Measurements from ENCODE around the gene MBD6. TPM values are rescaled to one million over a fixed set of nuclear protein-coding genes. Genes with fewer than 3 reads are reported as not detected.

The MBD6 gene
- total RNA-seq, 1 experiment from 2014 or later = 78.4 TPM

DNA sequence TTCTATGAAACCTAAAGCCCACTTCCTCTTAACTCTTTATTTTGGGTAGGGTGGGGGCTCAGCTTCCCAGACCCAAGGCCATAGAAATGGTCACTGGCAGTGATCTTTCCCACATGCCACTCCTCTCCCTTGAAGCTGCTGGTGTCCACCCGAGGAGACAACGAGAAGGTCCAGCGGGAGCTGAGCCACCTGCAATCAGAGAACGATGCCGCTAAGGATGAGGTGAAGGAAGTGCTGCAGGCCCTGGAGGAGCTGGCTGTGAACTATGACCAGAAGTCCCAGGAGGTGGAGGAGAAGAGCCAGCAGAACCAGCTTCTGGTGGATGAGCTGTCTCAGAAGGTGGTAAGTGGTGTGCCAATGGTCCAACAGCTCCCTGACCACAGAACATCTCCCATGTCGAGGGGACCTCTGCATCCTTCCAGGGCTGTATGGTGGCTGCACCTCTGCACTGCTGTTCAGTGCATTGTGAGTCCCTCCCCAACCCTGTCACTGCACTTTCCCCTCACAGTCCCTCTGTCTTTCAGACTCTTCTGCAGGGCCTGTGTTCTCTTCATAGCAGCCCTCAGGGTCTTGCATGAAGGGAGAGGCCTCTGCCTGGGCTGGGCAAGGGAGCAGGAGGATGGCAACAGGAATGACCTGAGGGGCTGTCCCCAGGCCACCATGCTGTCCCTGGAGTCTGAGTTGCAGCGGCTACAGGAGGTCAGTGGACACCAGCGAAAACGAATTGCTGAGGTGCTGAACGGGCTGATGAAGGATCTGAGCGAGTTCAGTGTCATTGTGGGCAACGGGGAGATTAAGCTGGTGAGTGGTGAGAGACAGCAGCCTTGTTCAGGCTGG lies 49.5 kb downstream of the MBD6 start:
- Histone ChIP-seq H3K27me3 (ENCODE audit: insufficient read depth, low read depth) (peaks cover 21% of the 10 kb centered on the region), H3F3A (ENCODE audit: insufficient read depth, low read depth) (no peaks in the 10 kb centered on the region), H4K20me1 (ENCODE audit: insufficient read depth) (no peaks in the 10 kb centered on the region), H3K79me2 (ENCODE audit: low read depth) (no peaks in the 10 kb centered on the region), H3K9me3 (ENCODE audit: insufficient read depth, low read depth) (no peaks in the 10 kb centered on the region), H3K4me1 (replicated peaks; ENCODE audit: insufficient read depth) (no peaks in the 10 kb centered on the region), H3K36me3 (ENCODE audit: low read depth) (no peaks in the 10 kb centered on the region), H3K27ac (no peak overlapping the region), H3K4me3 (no peak overlapping the region), H3K4me2 (no peak overlapping the region), H3K9me2 (ENCODE audit: insufficient read depth) (no peaks in the 10 kb centered on the region), H2AFZ (no peak overlapping the region)
- CTCF ChIA-PET = no interaction called here
- DNase-seq = no peak
- POLR2A ChIA-PET (ENCODE audit: unreplicated experiment) = no interaction called here
- TF ChIP-seq EZH2 (IDR thresholded peaks at IDR 0.05; ENCODE audit: low read depth) = no peak
- BruUV-seq (replicated peaks) = no TSS peak
- intact Hi-C loops (cut with micrococcal nuclease; ENCODE audit: unreplicated experiment) = no loop called here

DNA sequence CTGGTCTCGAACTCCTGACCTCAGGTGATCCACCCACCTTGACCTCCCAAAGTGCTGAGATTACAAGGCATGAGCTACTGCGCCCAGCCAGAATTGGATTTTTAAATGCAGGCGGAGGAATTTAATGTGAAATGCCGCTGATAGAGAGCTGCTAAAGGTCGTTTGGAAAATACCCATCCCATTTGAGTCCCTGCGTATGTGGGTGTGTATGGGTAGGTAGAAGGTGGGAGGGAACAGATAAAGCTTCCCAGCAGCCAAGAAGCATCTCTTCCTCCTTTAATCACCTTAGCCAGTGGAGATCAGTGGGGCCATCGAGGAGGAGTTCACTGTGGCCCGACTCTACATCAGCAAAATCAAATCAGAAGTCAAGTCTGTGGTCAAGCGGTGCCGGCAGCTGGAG lies 52.2 kb downstream of the MBD6 start:
- TF ChIP-seq EZH2 (IDR thresholded peaks at IDR 0.05; ENCODE audit: low read depth) = no peak
- TF ChIP-seq, protein P1, sequence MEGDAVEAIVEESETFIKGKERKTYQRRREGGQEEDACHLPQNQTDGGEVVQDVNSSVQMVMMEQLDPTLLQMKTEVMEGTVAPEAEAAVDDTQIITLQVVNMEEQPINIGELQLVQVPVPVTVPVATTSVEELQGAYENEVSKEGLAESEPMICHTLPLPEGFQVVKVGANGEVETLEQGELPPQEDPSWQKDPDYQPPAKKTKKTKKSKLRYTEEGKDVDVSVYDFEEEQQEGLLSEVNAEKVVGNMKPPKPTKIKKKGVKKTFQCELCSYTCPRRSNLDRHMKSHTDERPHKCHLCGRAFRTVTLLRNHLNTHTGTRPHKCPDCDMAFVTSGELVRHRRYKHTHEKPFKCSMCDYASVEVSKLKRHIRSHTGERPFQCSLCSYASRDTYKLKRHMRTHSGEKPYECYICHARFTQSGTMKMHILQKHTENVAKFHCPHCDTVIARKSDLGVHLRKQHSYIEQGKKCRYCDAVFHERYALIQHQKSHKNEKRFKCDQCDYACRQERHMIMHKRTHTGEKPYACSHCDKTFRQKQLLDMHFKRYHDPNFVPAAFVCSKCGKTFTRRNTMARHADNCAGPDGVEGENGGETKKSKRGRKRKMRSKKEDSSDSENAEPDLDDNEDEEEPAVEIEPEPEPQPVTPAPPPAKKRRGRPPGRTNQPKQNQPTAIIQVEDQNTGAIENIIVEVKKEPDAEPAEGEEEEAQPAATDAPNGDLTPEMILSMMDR (conservative IDR thresholded peaks at IDR 0.05) = no peak
- CTCF ChIA-PET = interaction anchor here (0.7 kb wide), 1 partner anchor 46 kb away, joined by 3 read pairs; no protein-coding TSS in a partner anchor
- POLR2A ChIA-PET (ENCODE audit: unreplicated experiment) = no interaction called here
- no peak overlapping the region for H3K27ac ChIP-seq
- H3K27me3 ChIP-seq (ENCODE audit: insufficient read depth, low read depth) = peaks cover 5% of the 10 kb centered on the region; the same call in 1 of the 2 replicates
- H3K79me2 ChIP-seq (ENCODE audit: low read depth) = no peaks in the 10 kb centered on the region
- H3F3A ChIP-seq (ENCODE audit: insufficient read depth, low read depth) = no peaks in the 10 kb centered on the region
- no peaks in the 10 kb centered on the region for H3K4me1 ChIP-seq (replicated peaks; ENCODE audit: insufficient read depth)
- H3K9me2 ChIP-seq (ENCODE audit: insufficient read depth) = no peaks in the 10 kb centered on the region
- no peak overlapping the region for H2AFZ ChIP-seq
- H3K9me3 ChIP-seq (ENCODE audit: insufficient read depth, low read depth) = no peaks in the 10 kb centered on the region
- H3K36me3 ChIP-seq (ENCODE audit: low read depth) = no peaks in the 10 kb centered on the region
- H3K4me2 ChIP-seq = no peak overlapping the region
- H3K4me3 ChIP-seq = no peak overlapping the region
- intact Hi-C loops (cut with micrococcal nuclease; ENCODE audit: unreplicated experiment) = no loop called here
- no TSS peak for BruUV-seq (replicated peaks)
- no peak for DNase-seq
- H4K20me1 ChIP-seq (ENCODE audit: insufficient read depth) = no peaks in the 10 kb centered on the region

DNA sequence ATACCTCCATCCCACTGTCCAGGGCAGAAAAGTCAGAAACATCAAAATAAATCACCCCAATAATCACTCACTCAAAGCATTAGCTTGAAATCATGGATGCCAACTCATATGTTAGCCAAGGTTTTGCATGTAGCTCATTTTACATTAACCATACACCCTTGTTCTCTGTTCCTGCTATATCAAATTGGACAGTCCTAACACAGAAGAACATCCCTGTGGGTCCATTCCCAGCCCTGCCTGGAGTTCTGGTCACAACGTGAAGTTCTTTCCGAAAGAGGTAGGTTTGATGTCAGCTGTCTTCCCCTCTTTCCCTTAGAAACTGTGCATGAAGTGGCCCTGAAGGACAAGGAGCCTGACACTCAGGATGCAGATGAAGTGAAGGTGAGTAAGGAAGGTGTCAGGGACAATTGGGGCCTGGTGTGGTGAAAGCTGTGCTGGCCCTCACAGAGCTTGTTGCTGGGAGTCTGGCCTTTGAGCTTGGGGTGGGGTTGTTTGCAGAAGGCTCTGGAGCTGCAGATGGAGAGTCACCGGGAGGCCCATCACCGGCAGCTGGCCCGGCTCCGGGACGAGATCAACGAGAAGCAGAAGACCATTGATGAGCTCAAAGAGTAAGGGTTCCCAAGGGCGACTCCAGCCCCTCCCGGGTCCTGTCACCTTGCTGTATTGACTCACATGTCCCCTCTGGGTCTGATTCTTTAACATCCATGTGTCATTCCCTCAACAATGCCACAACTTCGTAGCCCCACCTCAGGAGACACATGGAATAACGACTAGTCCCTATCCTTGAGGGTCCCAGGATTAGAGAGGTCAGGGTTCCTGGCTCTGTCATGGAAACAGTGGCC lies 53.4 kb downstream of the MBD6 start:
- no peak overlapping the region for H3K27ac ChIP-seq
- BruUV-seq (replicated peaks) = no TSS peak
- ChIA-PET CTCF (no interaction called here), POLR2A (ENCODE audit: unreplicated experiment) (interaction anchor here (0.6 kb wide), 1 partner anchor 49 kb away, joined by 5 read pairs; no protein-coding TSS in a partner anchor)
- no peak overlapping the region for H3K4me3 ChIP-seq
- no peak for DNase-seq
- H3K9me3 ChIP-seq (ENCODE audit: insufficient read depth, low read depth) = no peaks in the 10 kb centered on the region
- intact Hi-C loops (cut with micrococcal nuclease; ENCODE audit: unreplicated experiment) = no loop called here
- H4K20me1 ChIP-seq (ENCODE audit: insufficient read depth) = no peaks in the 10 kb centered on the region
- H3K36me3 ChIP-seq (ENCODE audit: low read depth) = no peaks in the 10 kb centered on the region
- no peaks in the 10 kb centered on the region for H3K79me2 ChIP-seq (ENCODE audit: low read depth)
- H3K27me3 ChIP-seq (ENCODE audit: insufficient read depth, low read depth) = peaks cover 10% of the 10 kb centered on the region; the same call in 1 of the 2 replicates
- H3K4me2 ChIP-seq = no peak overlapping the region
- no peak for TF ChIP-seq EZH2 (IDR thresholded peaks at IDR 0.05; ENCODE audit: low read depth)
- H3K9me2 ChIP-seq (ENCODE audit: insufficient read depth) = no peaks in the 10 kb centered on the region
- no peaks in the 10 kb centered on the region for H3F3A ChIP-seq (ENCODE audit: insufficient read depth, low read depth)
- H3K4me1 ChIP-seq (replicated peaks; ENCODE audit: insufficient read depth) = no peaks in the 10 kb centered on the region
- no peak overlapping the region for H2AFZ ChIP-seq

DNA sequence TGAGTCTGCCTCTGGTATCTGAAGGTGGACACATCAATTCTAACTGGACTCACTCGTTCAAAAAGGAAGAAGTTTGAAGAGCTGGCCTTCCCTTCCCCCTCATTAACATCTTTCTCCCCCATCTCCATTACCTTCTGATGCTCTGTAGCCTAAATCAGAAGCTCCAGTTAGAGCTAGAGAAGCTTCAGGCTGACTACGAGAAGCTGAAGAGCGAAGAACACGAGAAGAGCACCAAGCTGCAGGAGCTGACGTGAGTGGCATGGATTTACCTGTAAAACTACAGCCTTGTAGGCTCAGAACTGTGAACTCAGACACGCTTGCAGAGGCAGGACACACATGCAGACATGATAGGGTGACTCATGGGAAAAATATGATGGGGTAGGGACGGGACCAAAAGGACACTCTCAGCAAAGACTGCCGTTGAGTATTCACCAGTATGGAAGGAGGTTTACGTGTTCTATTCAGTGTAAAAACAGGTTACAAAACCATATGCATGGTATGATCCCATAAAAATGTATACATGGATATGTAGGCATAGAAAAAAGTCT lies 54.1 kb downstream of the MBD6 start:
- Histone ChIP-seq H3K4me2 (no peak overlapping the region), H3F3A (ENCODE audit: insufficient read depth, low read depth) (no peaks in the 10 kb centered on the region), H3K36me3 (ENCODE audit: low read depth) (no peaks in the 10 kb centered on the region), H2AFZ (no peak overlapping the region), H4K20me1 (ENCODE audit: insufficient read depth) (no peaks in the 10 kb centered on the region), H3K27me3 (ENCODE audit: insufficient read depth, low read depth) (peaks cover 11% of the 10 kb centered on the region; the same call in 1 of the 2 replicates), H3K4me3 (no peak overlapping the region), H3K9me2 (ENCODE audit: insufficient read depth) (no peaks in the 10 kb centered on the region), H3K79me2 (ENCODE audit: low read depth) (no peaks in the 10 kb centered on the region), H3K27ac (no peak overlapping the region), H3K9me3 (ENCODE audit: insufficient read depth, low read depth) (no peaks in the 10 kb centered on the region), H3K4me1 (replicated peaks; ENCODE audit: insufficient read depth) (no peaks in the 10 kb centered on the region)
- ChIA-PET POLR2A (ENCODE audit: unreplicated experiment) (no interaction called here), CTCF (no interaction called here)
- no TSS peak for BruUV-seq (replicated peaks)
- no peak for DNase-seq
- TF ChIP-seq, protein P1 (conservative IDR thresholded peaks at IDR 0.05) = no peak
- no peak for TF ChIP-seq EZH2 (IDR thresholded peaks at IDR 0.05; ENCODE audit: low read depth)
- intact Hi-C loops (cut with micrococcal nuclease; ENCODE audit: unreplicated experiment) = no loop called here
